SK-N-SH (cell line): ENCODE results near the gene CLEC10A. TPM values are rescaled to one million over a fixed set of nuclear protein-coding genes. Genes with fewer than 3 reads are reported as not detected.

Source experiments
- CTCF ChIA-PET: fragments of 300-600, 350-600 bp; formaldehyde crosslinking; extraction: SDS; loops from one replicate; lab custom pipeline; 2021; lab: Yijun Ruan, JAX
- POLR2A ChIA-PET: fragments of 350-600 bp; sonication (Branson Sonifier 250); formaldehyde crosslinking; extraction: SDS; loops from one replicate; lab custom pipeline; 2020; ENCODE audit warnings: antibody characterized with exemption, inconsistent platforms; lab: Yijun Ruan, JAX
- DNase-seq: peaks from one replicate; pipeline ENCODE4 v3.0.0; 2012
- H2AFZ ChIP-seq: fragments of 200-600 bp; sonication (generic); 2 replicates; pipeline ENCODE4 v1.8.1; 2016; ENCODE audit warnings: antibody characterized with exemption, mild to moderate bottlenecking, low read depth
- H3F3A ChIP-seq: fragments of 200-600 bp; sonication (generic); replicated peaks from 2 replicates; pipeline ENCODE3; 2016; ENCODE audit warnings: antibody characterized with exemption, mild to moderate bottlenecking; ENCODE audit not compliant: insufficient read depth
- H3K27ac ChIP-seq, 2 experiments: fragments of 200-500 bp in 1 of 2; fragments of 200-600 bp in 1 of 2; sonication (Bioruptor generic) in 1 of 2; sonication (generic), shearing (Covaris generic) in 1 of 2; 2 replicates each; pipeline versions ENCODE4 v1.5.1 to v1.6.1; 2014 to 2016; ENCODE audit warnings: low read depth in 2 of 2, inconsistent platforms in 1 of 2, low read length in 1 of 2, mild to moderate bottlenecking in 1 of 2, mixed read lengths in 1 of 2
- H3K27me3 ChIP-seq: fragments of 200-600 bp; sonication (generic), shearing (Covaris generic); 2 replicates; pipeline ENCODE4 v1.6.1; 2016; ENCODE audit warnings: mixed run types; ENCODE audit not compliant: insufficient read depth
- H3K36me3 ChIP-seq, 2 experiments: fragments of 200-500 bp in 1 of 2; fragments of 200-600 bp in 1 of 2; sonication (Bioruptor generic) in 1 of 2; sonication (generic) in 1 of 2; replicated peaks in 1 of 2; 2 replicates each; pipeline versions ENCODE3 to v1.5.1; 2014 to 2016; ENCODE audit warnings: low read length in 1 of 2, mild to moderate bottlenecking in 1 of 2; ENCODE audit not compliant: insufficient read depth in 2 of 2, control insufficient read depth in 1 of 2
- H3K4me1 ChIP-seq, 2 experiments: fragments of 200-500 bp in 1 of 2; fragments of 200-600 bp in 1 of 2; sonication (Bioruptor generic) in 1 of 2; sonication (generic), shearing (Covaris generic) in 1 of 2; 2 replicates each; pipeline versions ENCODE4 v1.5.1 to v1.6.1; 2014 to 2016; ENCODE audit warnings: low read depth in 1 of 2, low read length in 1 of 2, mixed run types in 1 of 2; ENCODE audit not compliant: insufficient read depth in 2 of 2, control insufficient read depth in 1 of 2
- H3K4me2 ChIP-seq: fragments of 200-600 bp; sonication (generic), shearing (Covaris generic); 2 replicates; pipeline ENCODE4 v1.6.1; 2017; ENCODE audit warnings: mixed run types
- H3K4me3 ChIP-seq, 2 experiments: fragments of 200-500 bp in 1 of 2; fragments of 200-600 bp in 1 of 2; sonication (Bioruptor generic) in 1 of 2; sonication (generic), shearing (Covaris generic) in 1 of 2; 2 replicates each; pipeline versions ENCODE4 v1.5.1 to v1.8.1; 2014 to 2016; ENCODE audit warnings: low read depth in 2 of 2, inconsistent platforms in 1 of 2, low read length in 1 of 2, mild to moderate bottlenecking in 1 of 2, mixed read lengths in 1 of 2, moderate library complexity in 1 of 2
- H3K79me2 ChIP-seq: fragments of 200-600 bp; sonication (generic); 2 replicates; pipeline ENCODE4 v1.8.1; 2017; ENCODE audit warnings: mild to moderate bottlenecking; ENCODE audit not compliant: insufficient read depth
- H3K9ac ChIP-seq: fragments of 200-600 bp; sonication (generic); 2 replicates; pipeline ENCODE4 v1.6.1; 2017; ENCODE audit warnings: mixed run types
- H3K9me2 ChIP-seq: fragments of 200-600 bp; sonication (generic); 2 replicates; pipeline ENCODE4 v1.6.1; 2017; ENCODE audit warnings: mixed run types
- H3K9me3 ChIP-seq: fragments of 200-600 bp; sonication (generic); 2 replicates; pipeline ENCODE4 v1.6.1; 2017; ENCODE audit warnings: mixed run types, mild to moderate bottlenecking, moderate library complexity
- H4K20me1 ChIP-seq: fragments of 200-600 bp; sonication (generic); 2 replicates; pipeline ENCODE4 v1.6.1; 2017; ENCODE audit warnings: mild to moderate bottlenecking, mixed run types; ENCODE audit not compliant: insufficient read depth
- CHD2 ChIP-seq: fragments of 150-350 bp; IDR thresholded peaks from 2 replicates; pipeline ENCODE4 v1.6.1; 2018; ENCODE audit warnings: low read length; ENCODE audit not compliant: partially characterized antibody
- EP300 ChIP-seq, 2 experiments: IDR thresholded peaks; 2 replicates each; pipeline versions ENCODE4 v1.4.0 to v1.6.1; 2012; ENCODE audit warnings: borderline replicate concordance in 1 of 2, low read depth in 1 of 2, low read length in 1 of 2
- IRF3 ChIP-seq: fragments of 150-350 bp; IDR thresholded peaks from 2 replicates; pipeline ENCODE4 v1.6.1; 2016; ENCODE audit warnings: mild to moderate bottlenecking, low read depth, low read length
- JUND ChIP-seq: IDR thresholded peaks from 2 replicates; pipeline ENCODE4 v1.4.0; 2012
- MAX ChIP-seq: IDR thresholded peaks from 2 replicates; pipeline ENCODE4 v1.4.0; 2012; ENCODE audit warnings: low read depth
- NFIC ChIP-seq: IDR thresholded peaks from 2 replicates; pipeline ENCODE4 v1.4.0; 2012; ENCODE audit warnings: borderline replicate concordance
- REST ChIP-seq: IDR thresholded peaks from 2 replicates; pipeline ENCODE4 v1.6.1; 2012; ENCODE audit warnings: mild to moderate bottlenecking, low read depth, low read length, moderate library complexity
- RXRA ChIP-seq: IDR thresholded peaks from 2 replicates; pipeline ENCODE4 v1.4.0; 2012; ENCODE audit warnings: low read depth, mild to moderate bottlenecking, borderline replicate concordance
- SIN3A ChIP-seq: IDR thresholded peaks from 2 replicates; pipeline ENCODE4 v1.6.1; 2012; ENCODE audit warnings: low read depth, mild to moderate bottlenecking, low read length, moderate library complexity, borderline replicate concordance
- TAF1 ChIP-seq: IDR thresholded peaks from 2 replicates; pipeline ENCODE4 v1.6.1; 2012; ENCODE audit warnings: low read depth, mild to moderate bottlenecking, low read length, moderate library complexity, borderline replicate concordance
- TEAD4 ChIP-seq: IDR thresholded peaks from 2 replicates; pipeline ENCODE4 v1.4.0; 2012; ENCODE audit warnings: mild to moderate bottlenecking, borderline replicate concordance; ENCODE audit not compliant: insufficient read depth
- ZBTB33 ChIP-seq: IDR thresholded peaks from 2 replicates; pipeline ENCODE4 v1.4.0; 2012; ENCODE audit warnings: low read depth, borderline replicate concordance
- WGBS: methylation state at CpG from one replicate; pipeline ENCODE4 v1.1.6; 2017; ENCODE audit warnings: low lambda C conversion rate; 5-methylcytosine and 5-hydroxymethylcytosine counted together
- polyA plus RNA-seq, 3 experiments: library from polyadenylated mRNA; depleted of rRNA; stranded (reverse); fragments of >200 nt; gene quantifications; 2 replicates each; pipeline ENCODE4 v1.2.3, GENCODE V29; 2012

Gene CLEC10A
- polyA plus RNA-seq, 1 of the 3 experiments (the other 2 are of a cell fraction) = not detected

- TF ChIP-seq REST (no peak), TAF1 (no peak), JUND (no peak), MAX (no peak), NFIC (no peak), EP300 (IDR thresholded peaks at IDR 0.05; ENCODE audit: borderline replicate concordance in 1 of 2, low read depth in 1 of 2, low read length in 1 of 2) (no peak), TEAD4 (no peak), CHD2 (no peak), RXRA (no peak), ZBTB33 (no peak)
- TF ChIP-seq, all 33 proteins: peak for 0
These were observed 33.4 kb upstream of the CLEC10A start (continued) for GRCh38 chr17:7113273-7114071.

- Histone ChIP-seq H3K79me2 (no peaks in the 10 kb centered on the region), H2AFZ (no peak overlapping the region), H3K4me3 (no peak overlapping the region), H4K20me1 (no peaks in the 10 kb centered on the region), H3K27me3 (peaks cover 69% of the 10 kb centered on the region), H3K27ac (no peak overlapping the region), H3K36me3 (no peaks in the 10 kb centered on the region), H3K9ac (no peak overlapping the region), H3K9me3 (no peaks in the 10 kb centered on the region), H3F3A (no peaks in the 10 kb centered on the region), H3K4me2 (no peak overlapping the region), H3K9me2 (no peaks in the 10 kb centered on the region), H3K4me1 (no peaks in the 10 kb centered on the region)
- no peak for DNase-seq
- POLR2A ChIA-PET = no interaction called here
- CTCF ChIA-PET = interaction anchor here (1.1 to 1.5 kb wide), 4 partner anchors 15 to 65 kb away, joined by 3 to 7 read pairs (median 3); no protein-coding TSS in a partner anchor
- TF ChIP-seq IRF3 (no peak), SIN3A (no peak)
- 26% methylated on average over 4 of the region's 10 CpGs for WGBS
These were observed 32.6 kb upstream of the CLEC10A start for GRCh38 chr17:7112510-7113108.
